ENCODE data around the gene NCLN.
"Not testable (repeated sequence)": the region's sequence is repeated elsewhere in the genome, so short reads cannot be mapped to it uniquely, and the experiment has no call there.

NCLN gene

DNA sequence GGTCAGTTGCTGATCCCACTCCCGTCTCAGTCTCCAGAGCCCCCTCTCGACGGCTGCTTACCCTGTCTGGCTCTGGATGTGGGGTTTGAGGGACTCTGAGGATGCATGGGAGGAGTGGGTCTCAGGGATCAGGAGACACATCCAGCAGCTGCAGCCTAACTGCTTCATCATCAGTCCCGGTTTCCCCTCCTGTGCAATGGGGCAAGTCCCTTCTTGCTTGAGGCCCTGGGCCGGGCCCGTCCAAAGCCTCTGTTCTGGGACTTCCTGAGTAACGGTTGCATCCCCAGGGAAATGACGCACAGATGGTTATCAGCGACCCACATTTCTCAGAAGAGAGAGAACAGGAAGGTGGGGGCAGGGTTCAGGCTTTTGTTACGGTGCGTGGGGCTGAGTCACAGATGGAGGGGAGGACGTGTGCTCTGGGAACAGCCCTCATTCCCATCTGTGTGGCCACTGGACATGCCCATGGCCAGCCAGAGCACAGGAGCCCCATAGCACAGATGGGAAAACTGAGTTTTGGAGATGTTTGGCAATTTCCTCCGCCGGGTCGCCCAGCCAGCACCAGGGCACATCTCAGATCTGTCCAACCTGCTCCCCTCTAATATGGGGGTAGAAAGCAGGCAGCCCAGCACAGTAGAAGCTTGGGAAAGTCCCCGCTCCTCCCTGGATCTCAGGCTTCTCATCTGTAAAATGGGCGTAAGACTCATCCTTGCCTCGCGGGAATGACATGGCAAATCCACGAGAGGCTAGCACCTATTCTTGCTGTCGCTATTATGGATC lies 30.6 kb upstream of the NCLN start:
- DNase-seq, result peak; percentile 99

DNA sequence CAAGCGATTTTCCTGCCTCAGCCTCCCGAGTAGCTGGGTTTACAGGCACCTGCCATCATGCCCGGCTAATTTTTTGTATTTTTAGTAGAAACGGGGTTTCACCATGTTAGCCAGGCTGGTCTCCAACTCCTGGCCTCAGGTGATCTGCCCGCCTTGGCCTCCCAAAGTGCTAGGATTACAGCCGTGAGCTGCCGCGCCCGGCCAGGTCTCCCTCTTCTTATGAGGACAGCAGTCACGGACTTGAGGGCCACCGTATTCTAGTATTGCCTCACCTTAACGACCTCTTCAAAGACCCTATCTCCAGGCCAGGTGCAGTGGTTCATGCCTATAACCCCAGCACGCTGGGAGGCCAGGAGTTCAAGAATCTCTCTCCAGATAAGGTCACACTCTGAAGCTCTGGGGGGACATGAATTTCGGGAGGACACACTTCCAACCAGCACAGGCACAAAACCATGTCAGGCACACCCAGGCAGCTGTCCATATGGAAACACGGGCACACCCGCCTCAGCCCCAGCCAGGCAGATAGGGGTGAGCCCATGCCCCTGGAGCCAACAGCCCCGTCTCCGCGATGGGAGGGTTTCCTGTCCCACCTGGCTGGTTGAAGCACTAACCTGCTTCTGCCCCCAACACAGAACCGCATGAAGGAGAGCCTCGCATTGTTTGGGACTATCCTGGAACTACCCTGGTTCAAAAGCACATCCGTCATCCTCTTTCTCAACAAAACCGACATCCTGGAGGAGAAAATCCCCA lies 28.5 kb upstream of the NCLN start:
- DNase-seq, result no peak

DNA sequence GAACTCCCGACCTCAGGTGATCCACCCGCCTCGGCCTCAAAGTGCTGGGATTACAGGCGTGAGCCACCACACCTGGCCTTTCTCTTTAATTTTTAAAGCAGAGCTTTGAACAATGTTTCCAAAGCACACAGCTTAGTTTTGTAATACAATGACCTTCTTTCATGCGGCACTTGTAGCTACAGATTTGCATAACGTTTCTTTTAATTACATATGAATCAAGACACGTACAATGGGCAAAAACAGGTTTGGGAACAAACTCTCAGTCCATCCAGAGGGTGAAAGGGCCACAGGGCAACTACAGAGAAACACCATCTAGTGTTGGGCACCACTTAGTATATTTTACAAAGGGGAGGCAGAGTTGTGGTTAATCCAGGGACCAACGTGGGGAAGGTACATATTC lies 26.2 kb upstream of the NCLN start:
- DNase-seq, result no peak

DNA sequence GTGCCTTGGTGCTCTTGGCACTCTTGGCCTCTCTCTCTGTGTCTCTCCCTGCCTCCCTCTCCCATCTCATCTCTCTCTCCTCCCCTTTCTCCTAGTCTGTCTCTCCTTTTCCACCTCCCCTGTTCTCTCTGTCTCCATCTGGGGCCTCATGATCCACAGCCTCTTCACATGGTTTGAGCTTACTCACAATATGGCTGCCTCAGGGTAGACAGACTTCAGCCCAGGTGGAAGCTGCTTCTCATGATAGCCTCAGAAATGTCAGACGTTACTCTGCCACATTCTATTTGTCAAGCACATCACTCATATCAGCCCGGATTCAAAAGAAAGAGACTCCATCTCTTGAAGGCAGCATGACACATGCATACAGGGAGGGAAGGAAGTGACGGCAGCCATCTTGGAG lies 25.5 kb upstream of the NCLN start:
- no peak for DNase-seq

DNA sequence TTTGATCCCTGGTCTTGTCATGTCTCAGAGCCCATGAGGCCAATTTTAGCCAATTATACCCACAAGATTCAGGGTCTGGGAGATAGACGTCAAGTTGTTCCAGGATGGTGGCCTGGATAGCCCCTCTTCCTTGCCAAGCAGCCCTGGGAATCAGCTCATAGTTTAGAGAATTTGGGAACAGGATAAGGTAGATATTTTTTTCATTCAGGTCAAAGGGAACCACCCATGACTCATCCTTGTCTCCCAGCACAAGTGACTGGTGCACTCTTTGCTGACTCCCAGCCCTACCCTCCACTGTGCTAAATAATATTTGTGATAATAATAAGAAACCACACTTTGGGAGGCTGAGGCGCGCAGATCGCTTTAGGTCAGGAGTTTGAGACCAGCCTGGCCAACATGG lies 24.3 kb upstream of the NCLN start:
- no peak for DNase-seq

DNA sequence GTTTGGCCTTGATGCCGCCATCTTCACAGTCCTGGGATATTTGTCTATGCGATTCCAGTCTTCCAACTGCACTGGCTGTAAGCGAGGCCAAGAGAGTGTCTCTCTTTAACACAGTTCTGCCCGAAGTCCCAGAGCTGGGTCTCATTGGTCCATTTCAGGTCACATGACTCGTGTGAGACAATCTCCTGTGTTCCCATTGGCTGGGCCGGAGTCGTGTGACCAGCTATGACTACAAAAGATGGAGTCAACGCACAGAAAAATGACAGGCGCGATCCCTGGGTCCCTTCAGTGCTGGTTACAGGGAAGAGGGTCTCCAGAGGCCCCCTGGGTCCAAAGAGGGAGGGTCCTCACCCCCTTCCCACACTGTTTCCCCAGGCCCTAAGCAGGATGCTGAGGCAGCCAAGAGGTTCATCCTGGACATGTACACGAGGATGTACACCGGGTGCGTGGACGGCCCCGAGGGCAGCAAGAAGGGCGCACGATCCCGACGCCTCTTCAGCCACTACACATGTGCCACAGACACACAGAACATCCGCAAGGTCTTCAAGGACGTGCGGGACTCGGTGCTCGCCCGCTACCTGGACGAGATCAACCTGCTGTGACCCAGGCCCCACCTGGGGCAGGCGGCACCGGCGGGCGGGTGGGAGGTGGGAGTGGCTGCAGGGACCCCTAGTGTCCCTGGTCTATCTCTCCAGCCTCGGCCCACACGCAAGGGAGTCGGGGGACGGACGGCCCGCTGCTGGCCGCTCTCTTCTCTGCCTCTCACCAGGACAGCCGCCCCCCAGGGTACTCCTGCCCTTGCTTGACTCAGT lies 23.1 kb upstream of the NCLN start:
- DNase-seq, result no peak

DNA sequence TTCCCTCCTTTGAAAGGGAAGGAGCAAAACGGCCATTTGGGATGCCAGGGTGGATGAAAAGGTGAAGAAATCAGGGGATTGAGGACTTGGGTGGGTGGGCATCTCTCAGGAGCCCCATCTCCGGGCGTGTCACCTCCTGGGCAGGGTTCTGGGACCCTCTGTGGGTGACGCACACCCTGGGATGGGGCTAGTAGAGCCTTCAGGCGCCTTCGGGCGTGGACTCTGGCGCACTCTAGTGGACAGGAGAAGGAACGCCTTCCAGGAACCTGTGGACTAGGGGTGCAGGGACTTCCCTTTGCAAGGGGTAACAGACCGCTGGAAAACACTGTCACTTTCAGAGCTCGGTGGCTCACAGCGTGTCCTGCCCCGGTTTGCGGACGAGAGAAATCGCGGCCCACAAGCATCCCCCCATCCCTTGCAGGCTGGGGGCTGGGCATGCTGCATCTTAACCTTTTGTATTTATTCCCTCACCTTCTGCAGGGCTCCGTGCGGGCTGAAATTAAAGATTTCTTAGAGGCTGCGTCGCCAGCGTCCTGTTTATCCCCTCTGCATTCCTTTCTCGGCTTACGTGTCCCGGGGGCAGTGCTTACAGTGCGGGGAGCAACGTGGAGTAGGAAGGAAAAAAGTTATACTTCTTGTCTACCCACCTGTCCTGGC lies 22.4 kb upstream of the NCLN start:
- DNase-seq, result peak; percentile 41

DNA sequence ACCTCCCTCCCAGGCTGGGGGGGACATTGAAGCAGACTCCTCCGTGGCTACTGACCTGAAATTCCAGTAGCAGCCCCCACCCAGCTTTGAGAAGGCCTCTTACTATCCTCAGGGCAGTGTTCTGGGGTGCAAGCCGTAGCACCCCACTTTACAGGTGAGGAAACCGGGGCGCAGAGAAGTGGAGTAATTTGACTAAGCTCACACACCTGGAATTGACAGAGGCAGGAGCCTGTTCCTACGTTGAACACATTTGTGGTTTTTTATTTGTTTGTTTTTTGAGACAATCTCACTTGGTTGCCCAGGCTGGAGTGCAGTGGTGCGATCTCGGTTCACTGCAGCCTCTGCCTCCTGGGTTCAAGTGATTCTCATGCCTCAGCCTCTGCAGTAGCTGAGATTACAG lies 21.8 kb upstream of the NCLN start:
- DNase-seq, result no peak

DNA sequence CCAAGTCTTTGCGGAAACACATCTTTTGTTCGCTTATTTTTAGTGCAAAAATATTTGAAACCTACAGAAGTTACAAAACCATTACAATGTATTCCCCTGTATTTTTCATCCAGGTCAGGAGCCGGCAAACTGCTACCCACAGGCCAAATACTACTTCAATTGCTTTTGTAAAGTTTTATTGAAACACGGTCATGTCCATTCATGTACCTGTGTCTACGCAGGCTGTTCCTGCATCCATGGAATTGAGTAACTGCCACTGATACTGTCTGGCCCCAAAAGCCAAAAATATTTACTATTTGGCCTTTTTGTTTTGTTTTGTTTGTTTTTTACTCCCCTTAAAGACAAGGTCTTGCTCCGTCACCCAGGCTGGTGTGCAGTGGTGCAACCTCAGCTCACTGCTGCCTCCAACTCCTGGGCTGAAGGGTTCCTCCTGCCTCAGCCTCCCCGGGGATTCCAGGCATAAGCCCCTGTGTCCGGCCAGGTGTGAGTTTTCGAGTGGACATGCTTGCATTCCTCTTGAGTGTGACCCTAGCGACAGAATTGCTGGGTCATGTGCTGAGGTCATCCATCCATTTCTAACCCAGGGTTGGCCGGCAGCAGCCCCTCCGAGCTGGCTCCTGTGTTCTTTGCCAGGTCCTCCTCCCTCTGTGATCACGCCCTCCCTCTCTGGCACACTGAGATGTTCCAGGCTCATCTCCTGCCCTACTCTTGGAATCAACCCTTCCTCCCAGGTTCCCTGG lies 18.0 kb upstream of the NCLN start:
- DNase-seq, result no peak

DNA sequence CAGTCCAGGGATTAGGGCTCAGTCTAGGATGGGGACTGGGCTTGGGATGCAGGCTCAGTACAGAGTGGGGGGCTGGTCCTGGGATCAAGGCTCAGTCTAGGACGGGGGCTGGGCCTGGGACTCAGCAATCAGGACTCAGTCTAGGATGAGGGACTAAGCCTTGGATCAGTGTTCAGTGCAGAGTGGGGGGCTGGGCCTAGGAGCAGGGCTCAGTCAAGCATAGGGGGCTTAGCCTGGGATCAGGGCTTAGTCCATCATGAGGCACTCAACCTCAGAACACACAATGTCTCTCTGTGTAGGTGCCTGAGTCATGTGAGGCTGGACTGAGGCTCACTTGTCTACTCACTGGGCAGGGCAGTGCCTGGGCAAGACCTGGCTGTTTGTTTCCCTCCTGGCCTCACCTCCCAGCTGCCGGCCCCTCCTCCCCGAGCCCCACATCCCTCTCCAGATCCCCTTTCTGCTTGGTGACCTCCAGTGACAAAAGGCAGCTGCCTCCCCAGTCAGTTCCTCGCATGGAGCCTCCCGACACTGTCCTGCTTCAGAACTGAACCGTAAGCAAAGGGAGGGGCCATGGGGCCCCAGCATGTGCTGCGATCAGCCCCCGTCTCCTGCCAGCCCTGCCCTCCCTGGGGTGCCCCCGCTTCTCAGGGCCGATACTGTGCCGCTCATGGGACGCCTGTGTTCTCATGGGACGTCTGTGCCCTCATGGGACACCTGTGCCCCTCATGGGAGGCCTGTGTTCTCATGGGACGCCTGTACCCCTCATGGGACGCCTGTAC lies 13.6 kb upstream of the NCLN start:
- no peak for DNase-seq

DNA sequence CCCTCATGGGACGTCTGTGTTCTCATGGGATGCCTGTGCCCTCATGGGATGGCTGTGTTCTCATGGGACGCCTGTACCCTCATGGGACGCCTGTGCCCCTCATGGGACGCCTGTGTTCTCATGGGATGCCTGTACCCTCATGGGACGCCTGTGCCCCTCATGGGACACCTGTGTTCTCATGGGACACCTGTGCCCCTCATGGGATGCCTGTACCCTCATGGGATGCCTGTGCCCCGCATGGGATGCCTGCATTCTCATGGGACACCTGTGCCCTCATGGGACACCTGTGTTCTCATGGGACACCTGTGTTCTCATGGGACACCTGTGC lies 13.1 kb upstream of the NCLN start:
- not testable (repeated sequence) for DNase-seq

DNA sequence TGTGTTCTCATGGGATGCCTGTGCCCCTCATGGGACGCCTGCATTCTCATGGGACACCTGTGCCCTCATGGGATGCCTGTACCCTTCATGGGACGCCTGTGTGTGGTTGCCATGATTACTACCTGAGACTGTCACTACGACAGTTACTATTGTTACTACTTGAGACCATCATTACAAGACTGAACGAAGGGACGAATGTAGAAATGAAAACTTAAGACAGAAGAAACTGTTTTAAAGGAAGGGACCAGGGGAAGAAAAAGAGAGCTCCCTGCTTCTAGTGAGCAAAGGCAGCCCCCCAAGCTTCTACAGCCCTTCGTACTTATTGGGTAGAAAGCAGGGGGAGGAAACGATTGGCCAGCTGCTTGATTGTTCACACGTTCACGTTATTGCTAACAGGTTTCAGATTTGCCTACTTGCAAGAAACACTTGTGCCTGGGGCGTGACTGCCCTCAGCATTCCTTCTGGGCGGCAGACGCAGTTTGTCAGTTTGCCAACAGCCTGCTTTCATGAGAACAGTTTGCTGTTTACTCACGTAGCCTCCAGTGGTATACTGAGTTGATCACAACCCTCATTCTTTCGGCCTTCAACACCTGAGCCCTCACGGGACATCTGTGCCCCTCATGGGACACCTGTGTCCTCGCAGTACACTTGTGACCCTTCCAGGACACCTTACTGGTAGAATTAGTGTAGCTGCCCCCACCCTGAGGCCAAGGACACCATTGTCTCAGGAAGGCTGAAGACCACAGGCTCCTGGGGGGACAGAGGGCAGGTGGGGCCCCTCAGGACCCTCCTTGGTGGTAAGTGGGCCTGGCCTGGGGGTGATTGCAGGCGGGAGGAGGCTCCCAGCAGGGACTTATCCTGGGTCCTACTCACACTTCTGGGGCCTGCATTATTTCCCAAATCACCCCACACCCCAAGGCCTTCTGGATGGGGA lies 9.7 kb upstream of the NCLN start:
- DNase-seq, result peak; percentile 56

DNA sequence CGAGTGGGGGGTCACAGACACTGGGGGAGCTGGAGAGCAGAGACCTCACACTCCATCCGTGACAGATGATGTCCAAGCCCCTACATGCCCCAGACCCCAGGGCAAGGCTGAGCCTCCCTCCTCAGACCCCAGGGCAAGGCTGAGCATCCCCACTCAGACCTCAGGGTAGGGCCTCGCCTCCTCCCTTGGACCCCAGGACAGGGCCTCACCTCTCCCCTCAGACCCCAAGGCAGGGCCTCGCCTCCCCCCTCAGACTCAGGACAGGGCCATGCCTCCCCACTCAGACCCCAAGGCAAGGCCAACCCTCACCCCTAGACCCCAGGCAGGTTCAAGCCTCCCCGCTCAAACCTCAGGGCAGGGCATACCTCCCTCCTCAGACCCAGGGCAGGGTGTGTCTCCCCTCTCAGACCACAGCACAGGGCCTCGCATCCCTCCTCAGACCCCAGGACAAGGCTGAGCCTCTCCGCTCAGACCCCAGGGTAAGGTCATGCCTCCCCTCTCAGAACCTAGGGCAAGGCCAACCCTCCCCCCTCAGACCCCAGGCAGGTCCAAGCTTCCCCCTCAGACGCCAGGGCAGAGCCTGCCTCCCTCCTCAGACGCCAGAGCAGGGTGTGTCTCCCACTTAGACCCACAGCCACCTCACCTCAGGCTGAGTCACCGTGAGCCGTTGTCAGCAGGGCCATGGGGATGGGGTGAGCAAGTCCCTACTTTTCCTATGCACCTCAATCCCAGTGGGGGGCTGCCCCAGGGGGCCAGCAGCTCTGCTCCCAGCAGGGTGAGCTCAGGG lies 8.8 kb upstream of the NCLN start:
- peak; percentile 22 for DNase-seq

DNA sequence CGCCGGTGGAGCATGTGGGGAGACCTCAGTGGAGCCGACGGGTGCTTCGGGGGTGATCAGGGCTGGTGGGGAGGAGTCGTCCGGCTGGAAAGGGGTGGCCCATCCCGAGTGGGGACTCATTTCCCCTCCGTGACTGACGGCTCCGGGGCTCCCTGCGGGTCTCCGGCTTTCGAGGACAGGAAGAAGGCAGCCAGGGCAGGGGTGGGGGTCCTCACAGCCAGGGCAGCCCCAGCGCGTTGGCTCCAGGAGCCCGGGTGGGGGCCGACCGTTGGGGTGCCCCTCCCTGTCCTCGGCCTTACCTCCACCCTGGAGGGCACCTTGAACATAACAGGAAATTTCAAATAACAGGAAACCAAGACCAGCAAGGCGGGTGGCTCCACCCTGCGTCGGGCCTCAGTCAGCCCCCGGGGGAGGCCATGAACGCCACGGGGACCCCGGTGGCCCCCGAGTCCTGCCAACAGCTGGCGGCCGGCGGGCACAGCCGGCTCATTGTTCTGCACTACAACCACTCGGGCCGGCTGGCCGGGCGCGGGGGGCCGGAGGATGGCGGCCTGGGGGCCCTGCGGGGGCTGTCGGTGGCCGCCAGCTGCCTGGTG lies 7.3 kb upstream of the NCLN start, which contains the start of gene S1PR4:
Gene S1PR4, plus strand, starts transcription at position 393 of the 596 bp plus-strand sequence. Its CDS starts 24 bp downstream, at position 417.
- DNase-seq, result no peak

DNA sequence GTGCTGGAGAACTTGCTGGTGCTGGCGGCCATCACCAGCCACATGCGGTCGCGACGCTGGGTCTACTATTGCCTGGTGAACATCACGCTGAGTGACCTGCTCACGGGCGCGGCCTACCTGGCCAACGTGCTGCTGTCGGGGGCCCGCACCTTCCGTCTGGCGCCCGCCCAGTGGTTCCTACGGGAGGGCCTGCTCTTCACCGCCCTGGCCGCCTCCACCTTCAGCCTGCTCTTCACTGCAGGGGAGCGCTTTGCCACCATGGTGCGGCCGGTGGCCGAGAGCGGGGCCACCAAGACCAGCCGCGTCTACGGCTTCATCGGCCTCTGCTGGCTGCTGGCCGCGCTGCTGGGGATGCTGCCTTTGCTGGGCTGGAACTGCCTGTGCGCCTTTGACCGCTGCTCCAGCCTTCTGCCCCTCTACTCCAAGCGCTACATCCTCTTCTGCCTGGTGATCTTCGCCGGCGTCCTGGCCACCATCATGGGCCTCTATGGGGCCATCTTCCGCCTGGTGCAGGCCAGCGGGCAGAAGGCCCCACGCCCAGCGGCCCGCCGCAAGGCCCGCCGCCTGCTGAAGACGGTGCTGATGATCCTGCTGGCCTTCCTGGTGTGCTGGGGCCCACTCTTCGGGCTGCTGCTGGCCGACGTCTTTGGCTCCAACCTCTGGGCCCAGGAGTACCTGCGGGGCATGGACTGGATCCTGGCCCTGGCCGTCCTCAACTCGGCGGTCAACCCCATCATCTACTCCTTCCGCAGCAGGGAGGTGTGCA lies 6.6 kb upstream of the NCLN start:
- no peak for DNase-seq

DNA sequence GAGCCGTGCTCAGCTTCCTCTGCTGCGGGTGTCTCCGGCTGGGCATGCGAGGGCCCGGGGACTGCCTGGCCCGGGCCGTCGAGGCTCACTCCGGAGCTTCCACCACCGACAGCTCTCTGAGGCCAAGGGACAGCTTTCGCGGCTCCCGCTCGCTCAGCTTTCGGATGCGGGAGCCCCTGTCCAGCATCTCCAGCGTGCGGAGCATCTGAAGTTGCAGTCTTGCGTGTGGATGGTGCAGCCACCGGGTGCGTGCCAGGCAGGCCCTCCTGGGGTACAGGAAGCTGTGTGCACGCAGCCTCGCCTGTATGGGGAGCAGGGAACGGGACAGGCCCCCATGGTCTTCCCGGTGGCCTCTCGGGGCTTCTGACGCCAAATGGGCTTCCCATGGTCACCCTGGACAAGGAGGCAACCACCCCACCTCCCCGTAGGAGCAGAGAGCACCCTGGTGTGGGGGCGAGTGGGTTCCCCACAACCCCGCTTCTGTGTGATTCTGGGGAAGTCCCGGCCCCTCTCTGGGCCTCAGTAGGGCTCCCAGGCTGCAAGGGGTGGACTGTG lies 5.9 kb upstream of the NCLN start:
- DNase-seq, result no peak

DNA sequence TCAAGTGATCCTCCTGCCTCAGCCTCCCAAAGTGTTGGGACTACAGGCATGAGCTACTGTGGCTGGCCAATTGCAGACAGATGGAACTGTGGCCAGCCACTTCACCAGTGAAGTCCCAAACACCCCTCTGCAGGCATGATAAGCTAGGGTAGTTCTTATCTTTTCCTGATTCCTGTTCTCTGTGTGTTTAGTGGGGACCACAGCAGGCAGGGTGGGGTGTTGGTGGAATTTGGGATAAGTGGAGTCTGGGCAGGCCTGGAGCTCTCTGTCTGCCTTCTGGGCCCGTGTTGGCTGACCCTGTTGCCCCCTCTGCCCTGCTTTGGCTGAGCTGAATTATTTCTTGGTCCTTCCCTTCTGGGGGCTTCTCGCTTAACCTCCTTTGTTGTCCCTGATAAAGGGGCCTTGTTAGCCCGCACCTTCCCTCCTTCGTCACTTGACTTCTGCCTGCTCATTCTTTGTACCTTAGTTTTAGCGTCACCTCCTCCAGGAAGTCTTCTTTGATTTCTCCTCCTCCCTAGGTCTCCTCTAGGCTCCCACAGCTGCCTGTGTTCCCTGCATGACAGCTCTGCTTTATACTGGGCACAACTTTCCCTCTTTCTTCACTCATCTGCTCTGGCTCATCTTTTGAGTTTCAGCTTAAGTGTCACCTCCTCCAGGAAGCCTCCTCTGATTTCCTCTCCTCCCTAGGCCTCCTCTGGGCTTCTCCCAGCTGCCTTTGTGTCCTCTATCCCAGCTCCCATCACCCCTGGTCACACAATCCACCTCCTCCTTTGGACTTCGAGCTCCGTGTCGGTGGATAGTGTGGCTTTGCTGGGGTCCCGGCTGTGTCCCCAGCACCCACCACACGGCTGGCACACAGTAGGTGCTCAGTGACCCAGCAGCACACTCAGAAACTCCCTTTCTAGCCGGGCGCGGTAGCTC lies 1.7 kb upstream of the NCLN start:
- DNase-seq, result no peak

Data from amniotic stem cell (primary cell).